NCI-H1092 (cell line): ENCODE results near the gene SPATA17.

Source experiments
- DNase-seq: peaks from one replicate; lab custom pipeline; 2025; lab: John Stamatoyannopoulos, UW

The SPATA17 gene

GRCh38 chr1:217856342-217857034, 225.3 kb downstream of the SPATA17 start:
- no peak for DNase-seq

- no peak for DNase-seq
Observed at GRCh38 chr1:217857061-217857460, 225.9 kb downstream of the SPATA17 start.

- no peak for DNase-seq
Observed at GRCh38 chr1:217861658-217862057, 230.5 kb downstream of the SPATA17 start.

GRCh38 chr1:217867446-217867995, 236.4 kb downstream of the SPATA17 start:
- no peak for DNase-seq

- DNase-seq, result no peak
Observed at GRCh38 chr1:217871955-217872354, 240.8 kb downstream of the SPATA17 start.

- no peak for DNase-seq
Observed at GRCh38 chr1:217875229-217875628, 244.1 kb downstream of the SPATA17 start.

- DNase-seq, result no peak
Observed at GRCh38 chr1:217876401-217876800, 245.3 kb downstream of the SPATA17 start.

GRCh38 chr1:217876896-217877295, 245.8 kb downstream of the SPATA17 start:
- no peak for DNase-seq

- DNase-seq, result no peak
Observed at GRCh38 chr1:217881131-217881543, 250.0 kb downstream of the SPATA17 start.

GRCh38 chr1:217881607-217882332, 250.6 kb downstream of the SPATA17 start:
- no peak for DNase-seq

- no peak for DNase-seq
Observed at GRCh38 chr1:217885181-217885580, 254.0 kb downstream of the SPATA17 start.

GRCh38 chr1:217888328-217888727, 257.2 kb downstream of the SPATA17 start:
- DNase-seq, result no peak

GRCh38 chr1:217889401-217889800, 258.3 kb downstream of the SPATA17 start:
- DNase-seq, result no peak

GRCh38 chr1:217891966-217892365, 260.8 kb downstream of the SPATA17 start:
- no peak for DNase-seq

GRCh38 chr1:217892750-217893149, 261.6 kb downstream of the SPATA17 start:
- no peak for DNase-seq

GRCh38 chr1:217895841-217896240, 264.7 kb downstream of the SPATA17 start:
- DNase-seq, result no peak

- DNase-seq, result no peak
Observed at GRCh38 chr1:217896490-217896889, 265.3 kb downstream of the SPATA17 start.

- DNase-seq, result no peak
Observed at GRCh38 chr1:217897100-217897499, 266.0 kb downstream of the SPATA17 start.

- DNase-seq, result no peak
Observed at GRCh38 chr1:217899614-217900013, 268.5 kb downstream of the SPATA17 start.

GRCh38 chr1:217907504-217907903, 276.4 kb downstream of the SPATA17 start:
- DNase-seq, result no peak

GRCh38 chr1:217910203-217910602, 279.1 kb downstream of the SPATA17 start:
- DNase-seq, result no peak

GRCh38 chr1:217910791-217911320, 279.7 kb downstream of the SPATA17 start:
- DNase-seq, result no peak

GRCh38 chr1:217911908-217912307, 280.8 kb downstream of the SPATA17 start:
- no peak for DNase-seq
